HFF-Myc (cell line): ENCODE measurements around the gene GPRC5C.

Source experiments
- DNase-seq: peaks from one replicate; pipeline ENCODE4 v3.0.0-alpha.2; 2011; ENCODE audit warnings: low read depth; ENCODE audit errors: extremely low read depth
- H3K4me3 ChIP-seq: replicated peaks from 2 replicates; pipeline ENCODE4 v1.5.1; 2011; ENCODE audit warnings: low read depth, mild to moderate bottlenecking, control low read depth, low read length
- CTCF ChIP-seq: IDR thresholded peaks from 2 replicates; pipeline ENCODE4 v1.5.1; 2012; ENCODE audit warnings: mild to moderate bottlenecking, low read depth, low read length, control low read depth; ENCODE audit errors: missing control alignments

GPRC5C gene

GRCh38 chr17:74394275-74394950 is 37.5 kb upstream of the GPRC5C start:
- TF ChIP-seq CTCF = no peak
- DNase-seq = no peak
- no peak overlapping the region for H3K4me3 ChIP-seq

DNA sequence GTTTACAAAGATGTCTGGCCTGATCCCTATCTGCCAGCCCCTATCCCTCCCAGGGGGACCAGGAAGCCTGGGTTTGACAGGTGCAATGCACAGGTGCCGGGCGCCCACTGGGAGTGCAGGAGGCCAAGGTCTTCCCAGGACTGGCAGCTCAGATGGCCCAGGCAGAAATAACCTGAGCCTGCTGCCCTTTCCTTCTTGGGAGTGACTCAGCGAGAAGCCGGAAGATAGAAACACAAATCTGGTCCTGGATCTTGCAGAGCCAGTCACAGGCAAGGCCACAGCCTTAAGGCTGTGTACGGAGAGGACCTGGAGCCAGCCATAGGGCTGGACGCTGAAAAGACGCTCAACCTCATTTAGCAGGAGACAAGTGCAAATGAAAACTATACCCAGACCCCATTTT is 36.9 kb upstream of the GPRC5C start:
- TF ChIP-seq CTCF = no peak
- H3K4me3 ChIP-seq = no peak overlapping the region
- DNase-seq = no peak

GRCh38 chr17:74396567-74396966 is 35.3 kb upstream of the GPRC5C start:
- H3K4me3 ChIP-seq = no peak overlapping the region
- TF ChIP-seq CTCF = no peak
- DNase-seq = no peak

GRCh38 chr17:74402048-74402447 is 29.8 kb upstream of the GPRC5C start:
- TF ChIP-seq CTCF = no peak
- no peak overlapping the region for H3K4me3 ChIP-seq
- no peak for DNase-seq

DNA sequence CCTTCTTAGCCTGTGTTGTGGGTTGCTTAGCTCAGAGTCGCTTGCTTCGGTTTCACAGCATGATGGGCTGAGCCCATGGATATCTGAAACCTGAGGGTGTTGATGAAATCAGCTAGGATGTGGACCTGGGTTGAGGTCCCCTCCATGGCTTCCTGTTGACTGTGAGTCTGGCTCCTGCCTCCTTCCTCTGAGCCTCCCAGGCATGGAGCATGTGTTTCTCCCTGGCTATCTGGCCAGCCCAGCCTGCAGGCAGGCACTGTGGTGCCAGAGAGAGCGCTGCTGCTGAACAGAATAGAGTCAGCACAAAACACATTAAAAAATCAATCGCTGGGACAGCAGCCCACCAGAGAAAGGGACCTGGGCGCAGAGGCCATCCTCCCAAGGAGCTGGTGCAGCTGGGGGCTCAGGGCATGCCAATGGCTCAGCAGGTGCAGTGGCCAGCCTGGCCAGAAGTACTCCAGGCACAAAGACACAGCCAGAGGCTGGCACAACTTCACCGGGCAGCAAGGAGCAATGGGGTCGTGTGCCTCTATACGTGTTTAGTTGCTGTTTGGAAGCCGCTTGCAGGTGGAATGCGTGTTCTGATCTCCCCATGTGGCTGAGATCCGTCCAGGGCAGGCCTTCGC is 28.3 kb upstream of the GPRC5C start:
- no peak overlapping the region for H3K4me3 ChIP-seq
- no peak for TF ChIP-seq CTCF
- DNase-seq = no peak

- TF ChIP-seq CTCF = no peak
- DNase-seq = no peak
- H3K4me3 ChIP-seq = no peak overlapping the region
Measured at GRCh38 chr17:74404218-74404617, 27.7 kb upstream of the GPRC5C start.
